NCI-H2196 treated with DMSO at 0.1 percent for 48 hours (cell line): ENCODE results near the gene SLC27A3.
"Not testable (repeated sequence)": the region's sequence is repeated elsewhere in the genome, so short reads cannot be mapped to it uniquely, and the experiment has no call there.

Experiments used
- DNase-seq: peaks from one replicate; lab custom pipeline; 2025; ENCODE audit not compliant: unreplicated experiment; lab: John Stamatoyannopoulos, UW

The SLC27A3 gene

DNA sequence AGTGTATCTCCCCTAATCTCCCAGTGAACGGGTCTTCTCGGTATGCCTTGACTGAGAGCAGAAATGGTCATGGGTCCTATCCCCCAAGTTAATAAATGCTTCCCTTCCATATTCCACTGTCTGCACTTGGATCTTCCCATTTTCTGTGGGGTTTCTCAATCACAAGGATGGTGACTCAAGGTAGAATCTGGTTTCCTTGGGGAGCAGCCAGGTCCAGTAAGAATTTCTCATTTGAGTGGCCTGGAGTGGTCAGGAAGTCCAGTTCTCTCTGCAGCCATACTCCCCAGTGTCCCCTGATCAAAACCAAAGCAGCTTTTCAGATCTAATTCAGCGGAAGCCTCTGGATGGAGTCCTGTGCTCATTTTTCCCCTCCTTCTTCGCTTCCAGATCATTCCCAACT is 14.8 kb upstream of the SLC27A3 start:
- no peak for DNase-seq

GRCh38 chr1:153763365-153764225 is 11.6 kb upstream of the SLC27A3 start:
- no peak for DNase-seq

- DNase-seq, result no peak
Observed at GRCh38 chr1:153764310-153764709, 10.9 kb upstream of the SLC27A3 start.

DNA sequence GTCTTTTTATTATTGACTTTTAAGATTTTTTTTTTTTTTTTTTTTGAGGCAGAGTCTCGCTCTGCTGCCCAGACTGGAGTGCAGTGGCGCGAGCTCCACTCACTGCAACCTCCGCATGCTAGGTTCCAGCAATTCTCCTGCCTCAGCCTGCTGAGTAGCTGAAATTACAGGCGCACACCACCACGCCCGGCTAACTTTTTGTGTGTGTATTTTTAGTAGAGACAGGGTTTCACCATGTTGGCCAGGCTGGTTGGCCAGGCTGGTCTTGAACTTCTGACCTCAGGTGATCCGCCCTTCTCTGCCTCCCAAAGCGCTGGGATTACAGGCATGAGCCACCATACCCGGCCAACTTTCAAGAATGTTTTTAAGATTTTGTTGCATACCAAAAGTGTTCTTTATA is 8.5 kb upstream of the SLC27A3 start:
- not testable (repeated sequence) for DNase-seq

GRCh38 chr1:153767519-153767918 is 7.7 kb upstream of the SLC27A3 start:
- DNase-seq, result no peak

DNA sequence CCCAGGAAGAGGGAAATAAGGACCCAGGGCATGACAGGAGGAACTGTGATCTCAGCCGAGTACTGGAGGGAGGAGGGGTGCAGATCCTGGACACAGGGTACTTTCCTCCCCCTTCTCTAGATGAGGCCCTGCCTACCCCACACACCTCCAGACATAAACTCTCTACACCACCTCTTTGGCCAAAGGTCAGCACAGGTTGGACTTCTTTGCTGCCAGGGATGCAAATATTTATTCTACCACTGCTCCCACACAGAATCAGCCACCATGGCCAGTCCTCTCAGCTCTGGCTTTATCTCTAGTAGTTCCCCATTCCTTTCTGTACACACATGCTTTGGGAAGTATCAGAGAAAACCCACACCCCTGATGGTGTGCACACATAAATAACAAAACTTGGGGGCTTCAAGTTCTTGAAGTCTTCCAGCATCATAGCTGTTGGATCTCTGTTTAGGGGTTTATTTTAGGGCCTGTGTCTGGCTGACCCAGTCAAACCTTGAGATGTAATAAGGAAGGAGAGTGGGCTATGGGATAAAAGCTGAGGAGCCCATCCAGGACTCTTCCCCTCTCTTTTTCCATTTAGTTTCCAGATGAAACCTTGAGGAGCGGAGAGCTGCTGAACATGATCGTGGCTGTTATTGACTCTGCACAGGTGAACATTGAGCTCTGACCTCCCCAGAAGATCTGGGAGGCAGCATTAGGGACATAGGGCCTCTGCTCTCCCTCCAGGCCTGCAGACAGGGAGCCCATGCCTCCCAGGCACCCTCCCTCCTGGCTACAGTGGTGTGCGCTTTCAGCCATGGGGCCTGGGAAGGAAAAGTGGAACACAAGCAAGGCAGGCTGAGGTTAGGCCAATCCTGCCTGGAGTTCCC is 6.7 kb upstream of the SLC27A3 start:
- no peak for DNase-seq

DNA sequence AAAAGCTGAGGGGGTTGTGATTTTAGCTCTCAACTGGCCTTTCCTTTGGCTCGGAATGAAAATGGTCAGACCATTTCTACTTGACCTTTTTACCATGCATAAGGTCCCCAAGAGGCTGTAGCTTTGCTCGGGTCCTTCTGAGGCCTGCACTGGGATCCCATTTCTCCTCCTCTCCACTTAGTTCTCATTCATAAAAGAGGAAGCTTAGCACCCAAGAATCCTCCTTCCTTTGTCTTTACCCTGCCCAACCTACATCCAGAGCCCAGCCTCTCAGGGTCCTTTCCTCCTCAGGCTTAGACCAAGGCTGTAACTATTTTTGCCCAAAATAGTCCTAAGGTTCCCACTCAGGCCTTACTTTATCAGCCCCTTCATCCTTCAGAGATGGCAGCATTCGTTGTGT is 6.0 kb upstream of the SLC27A3 start:
- no peak for DNase-seq

DNA sequence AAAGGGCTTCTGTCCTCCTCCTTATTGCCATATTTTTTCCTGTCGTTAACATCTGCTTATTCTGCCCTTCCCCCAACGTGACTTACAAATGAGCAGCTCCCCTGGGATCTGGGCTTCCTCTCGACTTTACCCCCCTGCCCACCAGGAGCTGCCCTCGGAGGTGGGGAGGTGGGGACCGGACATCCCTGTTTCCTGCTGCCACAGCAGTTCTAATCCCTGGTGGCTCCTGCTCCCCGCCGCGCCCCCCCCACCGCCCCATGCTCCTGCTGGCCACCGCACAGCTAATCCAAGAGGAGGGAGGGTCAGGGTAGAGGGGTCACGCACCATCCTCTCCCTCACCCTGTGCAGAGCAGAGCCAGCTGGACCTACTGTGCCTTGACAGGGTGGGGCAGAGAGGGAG is 4.4 kb upstream of the SLC27A3 start:
- no peak for DNase-seq

DNA sequence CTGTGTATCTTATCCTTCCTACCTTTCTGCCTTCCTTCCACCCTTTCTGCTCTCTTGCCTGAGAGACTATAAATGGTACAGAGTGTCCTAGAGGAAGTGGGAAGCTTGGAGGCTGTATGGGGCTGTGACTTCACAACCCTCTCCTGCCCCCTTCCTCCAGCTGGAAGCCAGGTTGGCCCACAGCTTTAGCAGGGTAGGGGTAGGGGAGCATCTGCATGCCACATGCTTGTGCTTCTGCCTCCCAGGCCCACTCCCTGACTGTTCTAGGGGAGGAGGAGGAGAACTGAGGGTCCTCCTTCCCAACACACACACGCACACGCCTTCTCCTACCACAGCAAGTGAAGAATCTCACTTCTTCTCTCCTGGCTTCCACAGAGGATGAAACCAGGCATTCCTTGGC is 3.9 kb upstream of the SLC27A3 start:
- DNase-seq, result no peak

- DNase-seq, result no peak
Observed at GRCh38 chr1:153771841-153772593, 3.2 kb upstream of the SLC27A3 start.

DNA sequence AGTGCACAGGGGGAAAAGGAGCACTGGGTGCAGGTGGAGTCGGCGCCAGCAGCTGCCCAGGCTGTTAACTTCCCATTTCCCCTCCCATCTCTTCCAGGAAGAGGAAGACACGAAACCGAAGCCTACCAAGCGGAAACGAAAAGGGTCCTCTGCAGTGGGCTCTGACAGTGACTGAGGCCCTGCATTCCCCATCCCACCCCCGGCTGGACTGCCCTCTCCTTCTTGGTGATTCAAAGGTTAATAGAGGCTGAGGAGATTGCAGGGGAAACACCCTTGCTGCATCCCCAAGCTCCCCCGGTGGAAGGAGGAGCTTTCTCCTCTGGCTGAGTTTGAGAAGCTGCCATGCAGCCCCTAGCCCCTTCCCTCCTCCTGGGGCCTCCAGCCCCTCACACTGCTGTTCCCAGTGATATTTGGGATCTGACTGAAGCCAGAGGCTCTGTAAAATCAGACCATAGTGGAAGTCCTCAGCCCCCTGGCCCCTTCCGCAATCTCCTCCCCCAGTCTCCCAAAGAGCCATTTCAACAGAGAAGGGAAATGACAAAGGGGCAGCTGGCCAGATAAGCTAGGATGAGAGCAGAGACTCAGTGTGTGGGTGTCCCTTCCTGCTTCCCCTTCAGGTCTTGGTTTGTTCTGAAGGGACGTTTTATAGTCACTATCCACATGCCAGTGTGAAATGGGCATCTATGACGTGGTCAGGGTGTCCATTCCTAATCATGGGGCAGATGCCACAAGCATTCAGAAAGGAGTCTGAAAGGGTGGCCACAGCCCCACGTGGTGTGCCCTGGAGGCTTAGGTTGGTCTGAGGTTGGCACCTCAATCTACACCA is 1.9 kb upstream of the SLC27A3 start:
- DNase-seq, result no peak

DNA sequence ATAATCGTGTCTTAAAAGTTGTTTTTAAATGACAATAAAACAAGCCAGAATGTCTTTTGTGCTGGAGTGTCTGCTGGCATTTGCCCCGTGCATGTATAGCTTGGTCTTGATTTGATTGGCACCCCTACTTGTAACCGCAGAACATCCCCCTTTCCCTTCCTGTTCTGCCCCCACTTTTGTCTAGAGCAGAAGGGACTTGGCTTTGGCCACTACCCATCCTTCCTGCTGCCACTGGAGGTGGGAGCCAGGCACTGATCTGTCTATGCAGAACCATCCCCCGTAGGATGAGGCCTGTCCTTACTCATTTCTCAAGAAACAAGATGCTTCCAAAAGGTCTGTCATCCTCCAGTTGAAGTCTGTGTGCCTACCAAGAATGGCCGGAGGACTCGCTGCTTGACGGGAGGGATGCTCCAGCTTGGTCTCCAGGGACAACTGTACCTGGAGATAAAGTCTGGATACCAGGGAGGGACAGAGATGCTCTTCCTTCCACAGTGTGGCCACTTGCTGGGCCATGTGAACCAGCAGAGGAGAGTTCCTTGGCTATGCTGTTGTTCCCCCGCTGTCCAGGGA is 1.1 kb upstream of the SLC27A3 start:
- DNase-seq, result no peak

GRCh38 chr1:153775458-153776327 is 486 bp downstream of the SLC27A3 start:
- DNase-seq, result peak; percentile 70

DNA sequence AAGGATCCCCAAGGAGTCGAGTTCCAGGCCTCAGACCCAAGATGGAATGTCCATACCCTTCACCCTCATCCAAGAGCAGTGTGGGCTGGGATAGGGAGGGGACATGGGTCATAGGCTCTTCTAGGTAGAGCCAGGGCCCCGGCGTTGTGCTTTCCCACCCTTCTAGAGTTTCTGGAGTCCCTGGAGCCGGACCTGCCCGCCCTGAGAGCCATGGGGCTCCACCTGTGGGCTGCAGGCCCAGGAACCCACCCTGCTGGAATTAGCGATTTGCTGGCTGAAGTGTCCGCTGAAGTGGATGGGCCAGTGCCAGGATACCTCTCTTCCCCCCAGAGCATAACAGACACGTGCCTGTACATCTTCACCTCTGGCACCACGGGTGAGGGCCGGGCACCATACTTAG is 1.1 kb downstream of the SLC27A3 start:
- DNase-seq, result no peak

GRCh38 chr1:153776845-153777370 is 1.7 kb downstream of the SLC27A3 start:
- DNase-seq, result no peak

GRCh38 chr1:153777648-153778047 is 2.4 kb downstream of the SLC27A3 start:
- DNase-seq, result no peak

- no peak for DNase-seq
Observed at GRCh38 chr1:153778051-153778823, 3.0 kb downstream of the SLC27A3 start.

- DNase-seq, result no peak
Observed at GRCh38 chr1:153778824-153779519, 3.8 kb downstream of the SLC27A3 start.
